ENCODE measurements around the gene GSTA3.

DNA sequence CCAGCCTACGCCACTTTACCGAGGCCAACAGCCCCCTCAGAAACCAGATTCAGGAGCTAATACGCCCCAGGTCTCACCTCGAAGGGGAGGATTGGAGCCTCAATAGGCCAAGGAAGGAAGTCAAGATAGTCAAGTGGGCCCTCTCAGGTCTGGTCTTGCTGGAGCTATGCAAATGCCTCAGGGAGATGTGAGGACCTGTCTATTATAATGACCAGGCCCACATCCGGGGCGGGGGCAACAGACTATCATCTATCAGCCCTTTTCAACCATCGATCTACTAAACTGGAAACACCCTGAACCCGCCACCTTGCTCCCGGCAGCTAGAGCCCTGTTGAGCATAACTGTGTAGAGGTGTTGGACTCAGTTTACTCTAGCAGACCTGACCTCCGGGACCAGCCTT lies 12.7 kb upstream of the GSTA3 start:
- TF ChIP-seq ZFP30 (CRISPR knock-in tag; IDR thresholded peaks at IDR 0.05) (no peak), CSDC2 (CRISPR knock-in tag; IDR thresholded peaks at IDR 0.05) (no peak), ZC3H10 (CRISPR knock-in tag; IDR thresholded peaks at IDR 0.05) (no peak), PPARA (CRISPR knock-in tag; IDR thresholded peaks at IDR 0.05; ENCODE audit: borderline replicate concordance) (no peak)
